ENCODE data around the gene CELF6. TPM values are rescaled to one million over a fixed set of nuclear protein-coding genes. Genes with fewer than 3 reads are reported as not detected.

The CELF6 gene
- total RNA-seq, 2 experiments from 2014 or later, result 0.22 TPM; not detected in 1

Other genes with a start within 250 kb of the CELF6 start
- gene MYO9A, start 202.0 kb downstream of the CELF6 start, total RNA-seq, result 10 to 100 TPM in 1 of 2 experiments, 1 to 10 TPM in 1; 9.5 to 10.0 TPM
- 1 to 10 TPM; 2.0 TPM for gene SENP8, start 201.8 kb downstream of the CELF6 start, total RNA-seq
- gene GRAMD2A, start 122.4 kb downstream of the CELF6 start, total RNA-seq, result not detected
- 1,000 to 10,000 TPM; 1,794 to 1,797 TPM for gene PKM, start 89.0 kb downstream of the CELF6 start, total RNA-seq
- 10 to 100 TPM; 38.8 to 44.7 TPM for gene PARP6, start 47.6 kb downstream of the CELF6 start, total RNA-seq
- gene HEXA, start 55.9 kb upstream of the CELF6 start, total RNA-seq, result 10 to 100 TPM; 47.7 to 49.3 TPM
- not detected for gene TMEM202, start 78.1 kb upstream of the CELF6 start, total RNA-seq
- gene ARIH1, start 154.2 kb upstream of the CELF6 start, total RNA-seq, result 100 to 1,000 TPM; 174 to 183 TPM